Fibroblast of peridontal ligament (primary cell): Measurements from ENCODE around the gene ARHGAP8.
"Not testable (repeated sequence)": the region's sequence is repeated elsewhere in the genome, so short reads cannot be mapped to it uniquely, and the experiment has no call there.

Source experiments
- DNase-seq: peaks from one replicate; pipeline ENCODE4 v3.0.0-alpha.2; 2010; ENCODE audit errors: extremely low read depth

The ARHGAP8 gene

DNA sequence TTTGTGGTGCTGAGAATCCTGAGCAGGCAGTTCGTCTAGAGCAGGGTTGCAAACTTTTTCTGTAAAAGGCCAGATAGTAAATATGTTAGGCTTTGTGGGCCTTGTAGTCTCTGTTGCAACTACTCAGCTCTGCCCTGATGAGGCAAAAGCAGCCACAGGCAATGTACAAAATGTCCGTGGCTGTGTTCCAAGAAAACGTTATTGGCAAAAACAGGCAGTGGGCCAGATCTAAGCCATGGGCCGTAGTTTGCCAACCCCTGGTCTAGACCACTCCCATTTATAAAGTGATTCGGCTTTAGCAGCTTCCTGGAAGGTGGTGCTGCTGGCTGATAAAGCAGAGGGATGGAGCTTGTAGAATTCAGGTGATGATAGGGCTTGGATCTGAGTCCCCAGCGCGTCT is 106.4 kb downstream of the ARHGAP8 start:
- not testable (repeated sequence) for DNase-seq

DNA sequence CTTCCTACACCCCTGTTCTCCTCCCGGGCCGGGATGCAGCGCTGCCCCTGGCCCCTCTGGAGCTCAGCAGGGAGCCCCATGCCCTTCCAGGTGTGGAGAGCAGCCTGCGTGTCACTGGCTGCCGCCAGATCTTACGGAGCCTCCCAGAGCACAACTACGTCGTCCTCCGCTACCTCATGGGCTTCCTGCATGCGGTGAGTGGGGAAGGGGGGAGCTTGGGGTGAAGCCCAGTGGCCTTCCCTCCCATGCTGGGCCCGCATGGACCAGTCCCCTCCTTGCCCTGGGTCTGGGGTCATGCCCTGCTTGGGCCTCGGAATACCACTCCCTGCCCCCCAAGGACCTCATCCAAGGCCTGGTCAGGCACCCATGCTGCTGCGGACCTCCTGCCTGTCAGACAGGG is 107.3 kb downstream of the ARHGAP8 start:
- no peak for DNase-seq

DNA sequence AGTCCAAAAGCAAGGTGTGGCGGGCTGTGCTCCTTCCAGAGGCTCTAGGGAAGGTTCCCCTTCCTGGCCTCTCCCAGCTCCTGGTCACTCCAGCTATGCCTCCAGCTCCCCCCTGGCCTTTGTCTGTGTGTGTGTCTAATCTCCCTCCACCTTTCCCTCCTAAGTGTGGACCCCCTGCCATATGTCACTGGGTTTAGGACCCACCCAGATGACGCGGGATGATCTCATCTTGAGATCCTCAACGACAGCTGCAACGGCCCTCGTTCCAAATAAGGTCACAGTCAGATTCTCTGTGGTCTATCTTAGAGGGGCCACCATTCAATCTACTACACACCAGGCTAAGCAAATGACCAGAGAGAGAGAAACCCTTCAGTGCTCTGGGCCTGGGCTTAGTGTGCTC is 107.9 kb downstream of the ARHGAP8 start:
- no peak for DNase-seq

DNA sequence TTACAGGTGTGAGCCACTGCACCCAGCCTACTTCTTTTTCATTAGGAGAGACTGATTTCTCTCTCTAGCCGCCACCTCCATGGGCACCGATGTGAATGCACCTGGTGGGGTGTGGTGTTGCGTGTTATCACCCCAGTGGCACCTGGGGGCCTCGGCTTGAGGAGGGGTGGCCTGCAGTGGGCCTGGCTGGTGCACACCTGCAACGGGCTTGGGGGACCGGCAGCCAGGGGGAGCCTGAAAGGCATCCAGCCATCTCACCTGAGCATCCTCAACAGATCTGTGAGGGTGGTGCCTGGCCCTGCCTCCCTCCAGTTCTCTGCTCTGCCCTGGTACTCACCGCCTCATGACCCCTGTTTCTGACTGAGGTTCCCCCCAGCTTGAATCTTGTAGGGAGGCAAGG is 108.9 kb downstream of the ARHGAP8 start:
- no peak for DNase-seq

DNA sequence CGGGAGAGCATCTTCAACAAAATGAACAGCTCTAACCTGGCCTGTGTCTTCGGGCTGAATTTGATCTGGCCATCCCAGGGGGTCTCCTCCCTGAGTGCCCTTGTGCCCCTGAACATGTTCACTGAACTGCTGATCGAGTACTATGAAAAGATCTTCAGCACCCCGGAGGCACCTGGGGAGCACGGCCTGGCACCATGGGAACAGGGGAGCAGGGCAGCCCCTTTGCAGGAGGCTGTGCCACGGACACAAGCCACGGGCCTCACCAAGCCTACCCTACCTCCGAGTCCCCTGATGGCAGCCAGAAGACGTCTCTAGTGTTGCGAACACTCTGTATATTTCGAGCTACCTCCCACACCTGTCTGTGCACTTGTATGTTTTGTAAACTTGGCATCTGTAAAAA is 109.9 kb downstream of the ARHGAP8 start:
- no peak for DNase-seq

DNA sequence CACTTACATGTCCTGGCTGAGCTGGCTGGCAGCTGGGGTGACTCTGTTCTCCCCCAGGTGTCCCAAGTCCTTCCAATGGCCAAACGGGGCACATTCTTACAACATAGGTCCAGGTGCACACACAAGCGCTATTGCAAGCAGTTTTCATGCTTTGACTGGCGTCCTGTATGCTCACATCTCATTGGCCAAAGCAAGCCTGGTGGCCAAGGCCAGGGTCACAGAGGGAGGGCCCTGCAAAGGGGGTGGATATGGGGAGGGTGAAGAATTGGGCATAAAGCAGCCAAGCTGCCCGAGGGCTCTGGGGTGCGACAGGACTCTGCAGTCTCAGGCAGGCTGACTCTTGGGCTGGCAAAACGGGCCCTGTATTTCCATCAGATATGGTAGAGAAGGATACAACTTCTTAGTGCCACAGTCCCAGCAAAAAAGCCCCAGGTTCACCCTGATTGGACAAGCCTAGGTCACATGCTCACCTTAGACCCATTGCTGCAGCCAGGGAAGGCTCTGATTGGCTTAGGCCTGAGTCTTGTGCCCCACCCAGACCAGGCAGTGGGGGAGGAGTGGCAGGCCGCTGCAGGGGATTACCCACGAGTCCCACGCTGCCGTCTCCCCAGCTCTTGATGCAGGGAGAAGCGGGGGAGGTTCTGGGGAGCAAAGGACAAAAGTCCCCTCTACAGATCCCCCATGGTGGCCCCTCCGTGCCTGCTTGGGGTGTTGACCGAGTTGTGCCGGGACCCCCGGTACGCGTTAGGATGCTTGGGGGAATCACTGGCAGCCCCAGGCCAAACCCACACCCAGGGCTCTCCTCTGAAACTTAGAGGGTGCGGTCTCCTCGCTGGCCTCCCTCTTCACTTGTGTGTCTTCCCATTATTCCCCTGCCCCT is 110.8 kb downstream of the ARHGAP8 start:
- no peak for DNase-seq

DNA sequence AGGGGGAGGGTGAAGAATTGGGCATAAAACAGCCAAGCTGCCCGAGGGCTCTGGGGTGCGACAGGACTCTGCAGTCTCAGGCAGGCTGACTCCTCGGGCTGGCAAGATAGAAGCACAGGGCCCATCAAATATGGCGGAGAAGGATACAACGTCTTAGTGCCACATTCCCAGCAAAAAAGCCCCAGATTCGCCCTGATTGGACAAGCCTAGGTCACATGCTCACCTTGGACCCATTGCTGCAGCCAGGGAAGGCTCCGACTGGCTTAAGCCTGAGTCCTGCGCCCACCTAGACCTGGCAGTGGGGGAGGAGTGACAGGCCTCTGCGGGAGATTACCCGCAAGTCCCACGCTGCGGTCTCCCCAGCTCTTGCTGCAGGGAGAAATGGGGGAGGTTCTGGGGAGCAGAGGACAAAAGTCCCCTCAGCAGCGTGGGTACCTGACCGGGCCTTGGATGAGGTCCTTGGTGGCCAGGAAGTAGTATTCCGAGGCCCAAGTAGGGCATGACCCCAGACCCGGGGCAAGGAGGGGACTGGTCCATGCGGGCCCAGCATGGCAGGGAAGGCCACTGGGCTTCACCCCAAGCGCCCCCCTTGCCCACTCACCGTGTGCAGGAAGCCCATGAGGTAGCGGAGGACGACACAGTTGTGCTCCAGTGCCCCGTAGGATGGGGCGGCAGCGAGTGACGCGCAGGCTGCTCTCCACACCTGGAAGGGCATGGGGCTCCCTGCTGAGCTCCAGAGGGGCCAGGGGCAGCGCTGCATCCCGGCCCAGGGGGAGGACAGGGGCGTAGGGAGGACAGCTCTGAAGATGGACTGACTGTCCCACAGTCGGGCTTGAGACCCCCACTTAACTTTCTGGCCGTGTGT is 113.0 kb downstream of the ARHGAP8 start:
- DNase-seq, result no peak

DNA sequence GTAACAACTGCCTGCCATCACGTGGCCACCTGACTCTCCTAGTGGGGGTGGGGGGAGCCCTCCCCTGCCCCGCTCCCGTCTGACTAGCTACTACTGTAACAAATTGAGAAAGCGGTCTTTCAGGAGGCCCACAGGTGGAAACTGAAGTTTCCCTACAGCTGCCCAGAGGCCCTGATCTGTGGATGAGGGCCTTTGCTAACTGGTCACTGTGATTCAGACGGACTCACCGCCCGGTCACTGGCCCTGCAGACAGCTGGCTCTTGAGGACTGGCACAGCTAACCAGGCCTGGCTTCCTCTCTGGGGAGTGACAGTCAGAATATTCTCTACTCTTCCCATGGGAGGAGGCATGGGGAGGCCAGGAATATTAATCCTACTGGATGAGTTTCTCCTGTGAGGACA is 116.8 kb downstream of the ARHGAP8 start:
- no peak for DNase-seq

DNA sequence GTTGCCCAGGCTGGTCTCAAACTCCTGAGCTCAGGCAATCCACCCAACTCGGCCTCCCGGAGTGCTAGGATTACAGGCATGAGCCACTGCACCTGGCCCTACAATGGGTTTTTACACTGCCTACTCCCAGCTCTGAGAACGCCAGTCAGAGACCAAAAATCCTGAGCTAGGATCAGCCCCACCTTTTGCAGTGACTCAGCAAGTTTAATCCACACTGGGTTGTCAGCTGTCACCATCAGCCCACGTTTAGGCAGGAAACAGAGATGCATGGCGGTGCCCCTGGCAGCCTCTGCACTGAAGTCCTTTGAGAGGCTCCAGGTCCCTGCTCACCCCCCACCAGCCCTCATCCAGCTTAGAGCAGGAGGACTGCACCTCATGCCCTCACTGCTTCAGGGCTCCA is 117.6 kb downstream of the ARHGAP8 start:
- DNase-seq, result no peak

DNA sequence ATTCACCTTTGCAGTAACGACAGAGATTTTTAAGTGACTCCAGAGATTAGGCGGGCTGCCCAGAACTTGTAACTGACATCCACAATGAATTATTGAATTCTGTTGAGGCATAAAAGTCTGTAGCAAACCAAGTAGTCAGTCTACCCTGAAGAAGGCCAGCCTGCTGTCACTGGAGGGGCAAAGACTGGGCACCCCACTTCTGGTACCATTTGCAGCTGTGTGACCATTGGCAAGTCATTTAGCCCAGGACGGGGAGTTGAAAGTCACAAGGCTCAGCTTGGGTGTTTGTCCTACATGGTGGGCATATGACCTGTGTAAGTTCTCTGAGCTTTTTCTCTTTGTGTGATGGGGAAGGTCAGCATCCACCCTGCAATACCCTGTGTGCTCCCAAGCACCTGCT is 119.4 kb downstream of the ARHGAP8 start:
- DNase-seq, result no peak

DNA sequence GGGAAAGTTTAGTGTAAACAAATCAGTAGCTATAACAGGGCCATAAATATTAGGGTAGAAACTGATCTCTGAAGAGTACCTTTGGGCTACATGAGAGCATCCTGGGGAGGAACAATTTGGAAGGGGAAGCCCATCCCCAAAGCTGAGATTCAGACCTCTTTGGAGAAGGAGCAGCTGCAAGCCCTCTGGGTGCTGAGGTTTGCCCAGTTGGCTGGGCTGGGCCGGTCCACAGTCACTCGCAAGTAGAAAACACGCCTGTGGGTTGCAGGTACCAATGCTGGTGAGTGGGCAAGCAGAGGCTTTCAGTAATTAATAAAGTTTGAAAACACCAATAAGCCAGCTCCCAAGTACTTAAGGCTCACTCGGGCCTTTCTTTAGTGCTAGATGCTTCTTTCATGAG is 124.5 kb downstream of the ARHGAP8 start:
- DNase-seq, result no peak

DNA sequence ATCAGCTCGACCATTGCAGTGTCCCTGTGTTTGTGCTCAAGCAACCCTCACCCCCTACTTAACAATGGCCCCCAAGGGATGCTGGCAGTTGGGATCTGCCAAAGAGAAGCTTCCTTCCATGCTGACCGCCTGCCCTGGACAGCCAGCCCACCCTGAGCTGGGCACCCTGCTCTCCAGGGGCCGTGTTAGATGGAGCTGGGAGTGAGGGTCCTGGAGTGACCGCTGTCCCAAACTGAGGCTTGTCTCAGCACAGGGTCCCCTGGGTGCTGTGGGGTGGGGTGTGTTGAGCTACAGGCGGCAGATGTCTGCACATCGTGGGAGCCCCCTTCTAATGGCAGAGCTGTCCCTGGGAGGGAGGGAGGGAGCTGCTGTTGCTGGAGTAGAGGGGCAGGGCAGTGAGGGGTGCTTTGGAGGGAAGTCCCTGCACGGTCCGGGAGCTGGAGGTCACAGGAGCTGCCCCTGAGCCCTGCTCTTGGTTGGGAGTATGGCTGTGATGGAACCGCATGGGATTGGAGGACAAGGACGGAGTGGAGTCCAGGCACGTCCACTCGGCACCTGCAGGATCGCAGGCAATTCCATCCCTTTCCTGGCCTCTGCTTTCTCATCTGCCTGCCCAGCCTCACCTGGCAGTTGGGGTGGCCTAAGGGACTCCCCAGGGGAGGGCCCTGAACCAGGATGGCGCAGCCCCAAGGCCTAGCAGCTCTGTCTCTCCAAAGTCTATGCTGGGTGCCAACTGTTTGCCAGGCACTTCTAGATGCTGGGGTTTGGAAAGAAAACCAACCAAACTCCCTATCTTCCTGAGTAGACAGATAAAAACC is 126.3 kb downstream of the ARHGAP8 start:
- no peak for DNase-seq

DNA sequence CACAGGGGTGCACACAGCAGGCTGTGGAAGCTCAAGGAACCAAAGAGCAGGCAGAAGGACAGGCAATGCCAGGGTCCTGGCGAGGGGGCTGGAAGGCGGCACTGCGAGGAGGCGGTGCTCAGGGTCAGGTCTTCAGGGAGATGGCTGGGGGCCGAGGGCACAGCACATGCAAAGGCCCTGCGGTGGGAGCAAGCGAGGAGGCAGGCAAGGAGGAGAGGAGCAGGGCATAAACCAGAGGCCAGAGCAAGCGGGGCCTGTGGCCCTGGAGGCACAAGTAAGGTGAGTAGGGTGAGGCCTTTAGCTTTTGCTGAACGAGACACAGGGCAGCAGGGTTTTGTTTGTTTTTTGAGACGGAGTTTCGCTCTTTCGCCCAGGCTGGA is 126.9 kb downstream of the ARHGAP8 start:
- DNase-seq, result no peak

DNA sequence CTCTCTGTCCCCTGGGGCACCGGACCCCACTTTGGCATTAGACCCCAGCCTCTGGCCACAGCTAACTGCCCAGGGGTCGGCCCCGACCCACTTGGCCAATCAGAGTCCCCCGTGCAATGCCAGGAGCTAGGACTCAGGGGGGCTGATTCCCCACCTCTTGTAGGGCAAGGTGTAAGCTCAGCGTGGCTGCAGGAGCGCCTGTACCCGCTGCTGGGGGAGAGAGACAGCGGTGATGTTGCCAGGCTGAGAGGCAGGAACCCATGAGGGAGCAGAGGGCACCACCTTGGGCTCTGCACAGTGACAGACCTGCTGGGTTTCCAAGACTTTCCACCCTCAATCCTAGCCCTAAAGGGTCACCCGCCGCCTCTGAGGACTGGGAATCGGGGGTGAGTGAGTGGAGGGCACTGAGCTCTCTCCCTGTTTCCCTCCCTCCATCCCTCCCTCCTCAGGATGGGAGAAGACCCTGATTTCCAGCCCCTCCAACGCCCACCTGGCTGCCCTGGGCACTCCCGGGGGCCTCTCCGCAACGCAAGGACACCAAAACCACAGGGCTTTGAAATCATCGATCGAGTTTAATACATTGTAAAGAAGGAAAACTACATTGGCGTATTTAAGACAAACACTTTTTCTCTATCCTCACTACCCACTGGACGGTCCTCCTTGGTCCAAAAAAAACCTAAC is 128.4 kb downstream of the ARHGAP8 start:
- DNase-seq, result no peak

DNA sequence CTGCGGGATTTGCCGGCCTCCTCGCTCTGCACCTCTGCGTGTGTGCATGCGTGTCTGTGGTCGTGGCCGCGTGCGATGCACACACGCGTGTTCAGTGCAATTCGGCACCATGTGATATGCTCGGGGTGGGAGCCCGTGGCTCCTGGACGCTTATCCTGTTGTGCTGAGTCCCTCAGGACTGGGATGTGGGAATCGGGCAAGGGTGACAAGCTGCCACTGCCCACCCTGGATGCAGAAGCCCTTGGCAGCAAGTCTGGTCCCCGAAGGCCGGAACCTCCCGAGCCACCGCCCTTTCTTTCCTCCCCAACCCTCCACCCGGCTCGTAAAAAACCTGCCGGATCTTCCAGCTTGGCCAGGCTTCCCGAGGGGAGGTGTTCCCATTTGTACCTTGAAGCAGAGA is 129.2 kb downstream of the ARHGAP8 start:
- DNase-seq, result no peak

DNA sequence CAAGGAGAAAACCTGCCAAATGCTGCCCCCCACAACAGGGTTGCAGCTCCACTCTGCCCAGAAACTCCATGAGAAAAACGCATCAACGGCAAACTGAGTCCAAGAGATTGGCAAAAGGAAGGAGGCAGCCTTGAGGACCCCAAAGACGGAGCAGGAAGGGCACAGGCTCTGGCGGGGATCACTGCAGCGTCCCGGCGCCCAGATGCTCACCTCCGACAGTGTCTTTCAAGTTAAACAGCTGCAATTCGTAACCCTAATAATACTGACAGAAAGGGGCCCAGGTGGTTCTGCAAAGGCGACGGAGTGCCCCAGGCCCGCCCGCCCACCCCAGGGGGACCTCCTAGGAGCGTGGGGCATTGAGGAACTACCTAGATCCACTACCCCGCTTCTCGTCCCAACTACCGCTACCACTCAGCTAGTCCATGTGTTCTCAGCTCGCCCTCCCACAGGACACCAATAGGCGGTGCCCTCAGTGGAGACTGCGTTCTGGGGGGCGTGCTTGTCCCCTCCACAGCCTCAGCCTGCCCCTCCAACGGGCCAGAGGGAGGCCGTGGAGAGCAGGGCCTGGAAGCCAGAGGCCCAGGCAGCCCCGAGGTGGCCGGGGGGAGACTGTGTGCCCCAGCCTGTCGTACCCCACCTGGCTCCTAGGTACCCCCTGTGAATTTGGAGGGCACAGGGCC is 130.0 kb downstream of the ARHGAP8 start:
- no peak for DNase-seq

DNA sequence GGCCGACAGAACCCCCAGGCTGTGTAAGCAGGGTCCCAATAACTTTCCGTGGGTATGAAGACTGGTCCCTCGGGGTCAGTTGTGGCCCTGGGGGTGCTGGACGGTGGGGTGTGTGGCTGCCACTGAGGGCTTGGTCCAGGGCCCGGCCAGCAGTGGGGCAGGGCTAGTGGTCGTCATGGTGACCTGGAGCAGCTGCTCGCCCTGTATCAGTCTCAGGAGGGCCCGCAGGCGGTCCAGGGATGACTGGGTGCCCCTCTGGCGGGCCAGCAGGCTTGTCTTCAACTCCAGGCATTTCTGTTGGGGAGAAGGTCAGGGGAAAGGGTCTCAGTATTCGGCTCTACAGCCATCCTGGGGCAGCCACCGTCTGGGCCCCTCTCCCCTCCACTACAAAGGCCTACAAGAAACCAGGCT is 130.6 kb downstream of the ARHGAP8 start:
- no peak for DNase-seq

DNA sequence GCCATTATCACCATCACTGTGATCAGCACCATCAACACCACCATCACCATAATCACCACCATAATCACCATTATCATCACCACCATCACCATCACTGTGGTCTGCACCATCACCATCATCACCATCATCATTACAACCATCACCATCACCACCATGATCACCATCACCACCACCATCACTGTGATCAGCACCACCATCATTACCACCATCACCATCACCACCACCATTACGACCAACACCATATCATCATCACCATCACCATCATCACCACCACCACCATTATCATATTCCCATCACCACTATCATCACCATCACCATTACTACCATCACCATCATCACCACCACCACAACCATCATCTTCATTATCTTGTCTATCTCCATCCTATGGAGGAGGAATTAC is 132.2 kb downstream of the ARHGAP8 start:
- DNase-seq, result no peak

DNA sequence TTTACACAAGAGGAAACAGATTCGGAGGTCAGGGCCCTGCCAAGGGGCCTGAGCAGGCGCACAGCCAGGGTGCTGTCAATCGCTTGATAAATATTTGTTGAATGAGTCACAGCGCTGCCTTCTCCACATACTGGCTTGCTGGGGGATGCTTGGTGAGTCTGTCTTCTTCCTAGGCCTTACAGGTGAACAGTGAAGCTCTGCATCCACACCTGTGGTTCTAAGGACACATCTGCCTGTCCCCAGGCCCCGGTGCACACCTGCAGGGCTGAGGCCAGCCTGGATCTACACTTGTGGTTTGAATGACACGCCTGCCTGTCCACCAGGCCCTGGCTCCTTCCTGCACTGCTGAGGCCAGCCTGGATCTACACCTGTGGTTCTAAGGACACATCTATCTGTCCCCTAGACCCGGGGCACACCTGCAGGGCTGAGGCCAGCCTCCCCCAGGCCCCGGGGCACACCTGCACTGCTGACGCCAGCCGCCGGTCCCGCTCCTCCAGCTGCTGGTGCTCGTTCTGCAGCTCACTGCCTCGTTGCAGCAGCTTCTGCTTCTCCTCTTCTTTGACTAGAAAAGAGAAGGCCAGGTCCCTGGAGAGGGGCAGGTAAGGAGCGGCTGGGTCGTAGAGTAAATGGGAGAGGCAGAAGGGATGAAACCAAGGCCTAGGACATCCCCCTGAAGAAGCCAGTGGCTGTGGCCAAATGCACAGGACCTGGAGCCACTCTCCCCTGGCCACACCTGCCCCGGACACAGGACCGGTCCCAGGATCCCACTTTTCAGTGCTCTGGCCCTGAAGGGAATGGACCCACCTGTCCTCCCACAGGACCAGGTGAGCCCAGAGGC is 132.8 kb downstream of the ARHGAP8 start:
- no peak for DNase-seq

DNA sequence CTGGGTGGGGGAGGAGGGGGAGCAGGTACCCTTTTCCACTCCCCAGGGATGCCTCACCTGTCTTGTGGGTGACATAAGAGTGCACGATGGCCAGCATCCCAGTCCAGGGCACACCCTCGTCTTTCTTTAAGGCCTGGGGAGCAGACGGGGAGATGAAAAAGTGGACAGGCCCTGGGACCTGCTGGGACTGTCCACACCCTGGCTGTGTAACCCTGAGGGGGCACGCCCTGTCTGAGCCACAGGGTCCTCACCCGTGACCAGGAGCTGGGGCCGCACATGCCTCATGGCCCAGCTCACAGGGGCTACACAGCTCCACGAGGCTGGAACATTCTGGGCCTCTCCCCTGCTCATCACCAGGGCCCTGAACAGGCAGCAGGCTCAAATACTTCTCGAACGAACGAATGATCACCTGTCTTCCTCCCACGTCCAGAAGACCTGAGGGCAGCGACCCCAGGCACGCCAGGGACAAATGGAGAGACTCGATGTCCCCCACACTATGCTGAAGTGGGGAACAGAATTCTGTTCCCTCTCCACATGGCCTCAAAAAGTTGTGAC is 133.5 kb downstream of the ARHGAP8 start:
- no peak for DNase-seq
